Measurements from ENCODE around the gene FOXO1.

FOXO1 gene

GRCh38 chr13:40613914-40614313, 52.5 kb downstream of the FOXO1 start:
- in situ Hi-C loops (cut with HindIII; ENCODE audit: low pct_ligation_motif_present, low sequenced_read_pairs), result no loop called here
- TF ChIP-seq, protein P1, sequence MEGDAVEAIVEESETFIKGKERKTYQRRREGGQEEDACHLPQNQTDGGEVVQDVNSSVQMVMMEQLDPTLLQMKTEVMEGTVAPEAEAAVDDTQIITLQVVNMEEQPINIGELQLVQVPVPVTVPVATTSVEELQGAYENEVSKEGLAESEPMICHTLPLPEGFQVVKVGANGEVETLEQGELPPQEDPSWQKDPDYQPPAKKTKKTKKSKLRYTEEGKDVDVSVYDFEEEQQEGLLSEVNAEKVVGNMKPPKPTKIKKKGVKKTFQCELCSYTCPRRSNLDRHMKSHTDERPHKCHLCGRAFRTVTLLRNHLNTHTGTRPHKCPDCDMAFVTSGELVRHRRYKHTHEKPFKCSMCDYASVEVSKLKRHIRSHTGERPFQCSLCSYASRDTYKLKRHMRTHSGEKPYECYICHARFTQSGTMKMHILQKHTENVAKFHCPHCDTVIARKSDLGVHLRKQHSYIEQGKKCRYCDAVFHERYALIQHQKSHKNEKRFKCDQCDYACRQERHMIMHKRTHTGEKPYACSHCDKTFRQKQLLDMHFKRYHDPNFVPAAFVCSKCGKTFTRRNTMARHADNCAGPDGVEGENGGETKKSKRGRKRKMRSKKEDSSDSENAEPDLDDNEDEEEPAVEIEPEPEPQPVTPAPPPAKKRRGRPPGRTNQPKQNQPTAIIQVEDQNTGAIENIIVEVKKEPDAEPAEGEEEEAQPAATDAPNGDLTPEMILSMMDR (IDR thresholded peaks at IDR 0.05; ENCODE audit: low read depth, low read length, missing control alignments), result no peak
- H3K36me3 ChIP-seq (replicated peaks), result no peaks in the 10 kb centered on the region
- H3K27me3 ChIP-seq (replicated peaks), result no peaks in the 10 kb centered on the region
- no peak overlapping the region for H3K4me3 ChIP-seq (ENCODE audit: low read depth, low read length)
- no peak overlapping the region for H3K27ac ChIP-seq
- DNase-seq, result no peak

DNA sequence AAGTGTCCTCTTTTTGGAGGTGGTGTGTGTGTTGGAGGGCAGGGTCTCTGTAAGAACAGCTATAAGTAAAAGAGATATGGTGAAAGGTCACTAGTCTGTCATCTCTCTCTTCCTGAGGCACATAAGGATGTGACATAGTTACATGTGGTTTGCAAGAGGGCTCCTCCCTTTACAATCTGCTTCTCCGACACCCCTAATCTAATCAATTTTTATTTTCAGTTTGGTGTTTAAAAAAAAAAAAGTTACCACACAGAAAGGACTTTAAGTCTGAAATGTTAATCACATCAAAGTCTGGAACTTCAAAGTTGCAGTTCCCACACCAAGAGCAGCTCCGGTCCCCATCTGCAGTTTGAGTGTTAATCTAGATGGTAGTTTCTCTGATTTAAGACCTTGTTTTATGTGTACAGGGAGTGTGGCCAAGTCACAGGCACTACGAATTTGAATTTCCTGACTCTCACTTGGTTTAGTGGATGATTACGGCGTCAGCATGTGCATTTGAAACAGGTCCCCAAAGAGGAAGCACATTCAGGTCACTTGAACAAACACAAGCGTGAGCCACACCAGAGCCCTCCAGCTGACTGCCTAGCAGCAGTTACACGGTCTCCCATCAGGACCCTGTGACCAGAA, 53.1 kb downstream of the FOXO1 start:
- no peak overlapping the region for H3K4me3 ChIP-seq (ENCODE audit: low read depth, low read length)
- no peak for DNase-seq
- no peak overlapping the region for H3K27ac ChIP-seq

DNA sequence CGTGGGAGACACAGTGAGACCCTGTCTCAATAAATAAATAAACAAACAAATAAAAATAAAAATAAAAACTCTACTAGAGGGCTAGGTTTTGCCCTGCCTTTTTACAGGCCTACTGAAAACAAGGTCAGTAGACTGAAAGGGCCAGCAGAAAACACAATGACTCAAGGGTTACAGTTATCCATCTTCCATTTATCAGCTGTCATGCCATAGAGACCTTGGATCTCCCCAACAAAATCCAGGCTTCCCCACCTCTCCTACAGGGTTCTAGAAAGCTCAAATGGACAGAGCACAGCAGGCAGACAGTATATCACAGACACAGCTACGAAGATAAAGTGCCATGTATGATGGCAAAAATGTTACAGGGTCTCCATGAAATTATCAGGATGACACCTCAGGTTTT, 54.4 kb downstream of the FOXO1 start:
- Histone ChIP-seq H3K27me3 (replicated peaks) (no peaks in the 10 kb centered on the region), H3K4me3 (ENCODE audit: low read depth, low read length) (no peak overlapping the region), H3K36me3 (replicated peaks) (no peaks in the 10 kb centered on the region), H3K27ac (no peak overlapping the region)
- in situ Hi-C loops (cut with HindIII; ENCODE audit: low pct_ligation_motif_present, low sequenced_read_pairs), result no loop called here
- TF ChIP-seq, protein P1 (IDR thresholded peaks at IDR 0.05; ENCODE audit: low read depth, low read length, missing control alignments), result no peak
- DNase-seq, result no peak

More for the DNA sequence above, 53.1 kb downstream of the FOXO1 start:
- Histone ChIP-seq H3K36me3 (replicated peaks) (no peaks in the 10 kb centered on the region), H3K27me3 (replicated peaks) (no peaks in the 10 kb centered on the region)
- in situ Hi-C loops (cut with HindIII; ENCODE audit: low pct_ligation_motif_present, low sequenced_read_pairs), result no loop called here
- TF ChIP-seq, protein P1 (IDR thresholded peaks at IDR 0.05; ENCODE audit: low read depth, low read length, missing control alignments), result no peak

DNA sequence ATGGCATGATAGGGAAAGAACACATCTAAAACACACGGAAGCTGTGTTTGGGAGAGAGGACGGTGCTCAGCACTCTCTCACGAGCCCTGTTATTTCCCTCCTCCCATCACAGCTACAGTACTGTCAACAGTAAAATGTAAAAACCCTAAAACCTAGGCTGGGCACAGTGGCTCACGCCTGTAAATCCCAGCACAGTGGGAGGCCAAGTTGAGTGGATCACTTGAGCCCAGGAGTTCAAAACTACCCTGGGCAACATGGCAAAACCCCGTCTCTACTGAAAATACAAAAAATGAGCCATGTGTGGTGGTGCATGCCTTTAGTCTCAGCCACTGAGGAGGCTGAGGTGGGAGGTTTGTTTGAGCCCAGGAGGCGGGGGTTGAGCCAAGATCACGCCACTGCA, 54.8 kb downstream of the FOXO1 start:
- TF ChIP-seq, protein P1 (IDR thresholded peaks at IDR 0.05; ENCODE audit: low read depth, low read length, missing control alignments), result no peak
- Histone ChIP-seq H3K27me3 (replicated peaks) (no peaks in the 10 kb centered on the region), H3K27ac (no peak overlapping the region), H3K4me3 (ENCODE audit: low read depth, low read length) (no peak overlapping the region), H3K36me3 (replicated peaks) (no peaks in the 10 kb centered on the region)
- no peak for DNase-seq
- in situ Hi-C loops (cut with HindIII; ENCODE audit: low pct_ligation_motif_present, low sequenced_read_pairs), result no loop called here

DNA sequence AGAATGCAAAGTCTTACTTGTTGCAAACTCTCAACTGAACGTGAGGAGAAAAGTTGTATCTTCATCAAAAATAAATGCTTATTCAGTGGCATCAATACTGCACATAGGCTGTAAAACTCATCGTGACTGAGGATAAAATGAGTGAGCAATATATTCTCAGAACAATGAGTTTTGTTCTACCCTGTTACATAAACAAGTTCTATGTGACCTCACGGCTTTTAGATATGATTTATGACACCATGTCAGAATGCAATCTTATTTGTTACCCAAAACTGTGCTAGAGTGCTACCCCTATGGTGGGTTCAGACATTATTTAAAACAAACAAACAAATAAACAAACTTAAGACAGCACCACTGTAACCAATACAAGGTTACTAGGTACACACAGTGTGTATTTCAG, 55.4 kb downstream of the FOXO1 start:
- Histone ChIP-seq H3K27ac (no peak overlapping the region), H3K27me3 (replicated peaks) (no peaks in the 10 kb centered on the region), H3K4me3 (ENCODE audit: low read depth, low read length) (no peak overlapping the region), H3K36me3 (replicated peaks) (no peaks in the 10 kb centered on the region)
- TF ChIP-seq, protein P1 (IDR thresholded peaks at IDR 0.05; ENCODE audit: low read depth, low read length, missing control alignments), result no peak
- DNase-seq, result no peak
- in situ Hi-C loops (cut with HindIII; ENCODE audit: low pct_ligation_motif_present, low sequenced_read_pairs), result no loop called here
